Neural cell (in vitro differentiated cells): ENCODE results near the gene SPAG16. TPM values are rescaled to one million over a fixed set of nuclear protein-coding genes. Genes with fewer than 3 reads are reported as not detected.

Experiments
- H2AFZ ChIP-seq: fragments of 200-600, 300-800 bp; sonication (generic), shearing (Covaris generic); 2 replicates; pipeline ENCODE4 v1.6.0; 2014; ENCODE audit warnings: low read depth, mild to moderate bottlenecking, antibody characterized with exemption, low read length, moderate library complexity
- H3F3A ChIP-seq: fragments of 200-600 bp; shearing (Covaris generic); 2 replicates; pipeline ENCODE4 v1.6.1; 2016; ENCODE audit warnings: mild to moderate bottlenecking, moderate library complexity, mixed read lengths, antibody characterized with exemption, low read length; ENCODE audit not compliant: insufficient read depth, poor library complexity, severe bottlenecking
- H3K27ac ChIP-seq: fragments of 200-600, 300-800 bp; sonication (generic), shearing (Covaris generic); 2 replicates; pipeline ENCODE4 v1.5.1; 2014; ENCODE audit warnings: mild to moderate bottlenecking, low read length, moderate library complexity
- H3K27me3 ChIP-seq: fragments of 300-800, 200-600 bp; sonication (generic), shearing (Covaris generic); 2 replicates; pipeline ENCODE4 v1.6.0; 2014; ENCODE audit warnings: mild to moderate bottlenecking, low read depth, low read length, moderate library complexity; ENCODE audit not compliant: insufficient read depth
- H3K36me3 ChIP-seq: fragments of 300-800, 200-600 bp; sonication (generic), shearing (Covaris generic); 2 replicates; pipeline ENCODE4 v1.5.1; 2014; ENCODE audit warnings: mild to moderate bottlenecking, antibody characterized with exemption, low read length, moderate library complexity; ENCODE audit not compliant: insufficient read depth
- H3K4me2 ChIP-seq: fragments of 300-800, 200-600 bp; sonication (generic), shearing (Covaris generic); 2 replicates; pipeline ENCODE4 v1.6.0; 2014; ENCODE audit warnings: mild to moderate bottlenecking, low read length
- H3K4me3 ChIP-seq: fragments of 300-800, 200-600 bp; sonication (generic), shearing (Covaris generic); 2 replicates; pipeline ENCODE4 v1.5.1; 2014; ENCODE audit warnings: mild to moderate bottlenecking, low read length, moderate library complexity
- H3K79me2 ChIP-seq: fragments of 200-600 bp; shearing (Covaris generic); replicated peaks from 2 replicates; pipeline ENCODE4 v1.6.0; 2014; ENCODE audit warnings: mild to moderate bottlenecking, low read length, moderate library complexity; ENCODE audit not compliant: insufficient read depth
- H3K9ac ChIP-seq: fragments of 300-800, 200-600 bp; sonication (generic), shearing (Covaris generic); 2 replicates; pipeline ENCODE4 v1.6.1; 2016; ENCODE audit warnings: mild to moderate bottlenecking, low read length, mixed read lengths
- H3K9me2 ChIP-seq: fragments of 200-600 bp; shearing (Covaris generic); 2 replicates; pipeline ENCODE4 v1.6.1; 2016; ENCODE audit warnings: mild to moderate bottlenecking, low read length, mixed read lengths; ENCODE audit not compliant: insufficient read depth
- H3K9me3 ChIP-seq: fragments of 200-600, 300-800 bp; sonication (generic), shearing (Covaris generic); 2 replicates; pipeline ENCODE4 v1.6.1; 2016; ENCODE audit warnings: mild to moderate bottlenecking, mixed run types, low read length, moderate library complexity, mixed read lengths
- H4K20me1 ChIP-seq: fragments of 200-600 bp; shearing (Covaris generic); 2 replicates; pipeline ENCODE4 v1.6.1; 2016; ENCODE audit warnings: mild to moderate bottlenecking, mixed run types; ENCODE audit not compliant: insufficient read depth
- EP300 ChIP-seq: fragments of 450-650 bp; conservative IDR thresholded peaks from 2 replicates; pipeline ENCODE4 v1.6.1; 2014; ENCODE audit warnings: antibody characterized with exemption, mild to moderate bottlenecking, moderate library complexity; ENCODE audit not compliant: poor library complexity, severe bottlenecking
- EZH2 ChIP-seq: fragments of 200-600, 300-800 bp; shearing (Covaris generic), sonication (generic); IDR thresholded peaks from 2 replicates; pipeline ENCODE4 v1.6.1; 2014; ENCODE audit warnings: antibody characterized with exemption, low read length, borderline replicate concordance, mild to moderate bottlenecking; ENCODE audit not compliant: insufficient read depth, poor library complexity, severe bottlenecking
- MXI1 ChIP-seq: fragments of 450-650 bp; conservative IDR thresholded peaks from 2 replicates; pipeline ENCODE4 v1.6.1; 2014; ENCODE audit warnings: antibody characterized with exemption, mild to moderate bottlenecking; ENCODE audit not compliant: poor library complexity, severe bottlenecking
- POLR2AphosphoS5 ChIP-seq: IDR thresholded peaks from 2 replicates; pipeline ENCODE4 v1.6.1; 2012
- RAD21 ChIP-seq: fragments of 450-650 bp; conservative IDR thresholded peaks from 2 replicates; pipeline ENCODE4 v1.6.1; 2014; ENCODE audit warnings: antibody characterized with exemption, mild to moderate bottlenecking, moderate library complexity
- SMC3 ChIP-seq: fragments of 450-650 bp; conservative IDR thresholded peaks from 2 replicates; pipeline ENCODE4 v1.6.1; 2014; ENCODE audit warnings: antibody characterized with exemption, mild to moderate bottlenecking, moderate library complexity; ENCODE audit not compliant: poor library complexity
- TAF1 ChIP-seq: IDR thresholded peaks from 2 replicates; pipeline ENCODE4 v1.6.1; 2012; ENCODE audit warnings: low read depth
- polyA plus RNA-seq: library from polyadenylated mRNA; depleted of rRNA; stranded (reverse); fragments of >200 nt; gene quantifications from 2 replicates; pipeline ENCODE4 v1.2.3, GENCODE V29; 2014
- TF ChIP-seq, protein P1 (sequence below): IDR thresholded peaks from 2 replicates; pipeline ENCODE4 v1.6.1; 2012; ENCODE audit warnings: borderline replicate concordance
- TF ChIP-seq, protein P2 (sequence below): fragments of 450-650 bp; IDR thresholded peaks from 2 replicates; pipeline ENCODE4 v1.5.1; 2014; ENCODE audit warnings: antibody characterized with exemption, mild to moderate bottlenecking, moderate library complexity; ENCODE audit not compliant: poor library complexity, severe bottlenecking

Gene SPAG16
- polyA plus RNA-seq, 1 donor from 2014 or later, result 75.4 TPM

DNA sequence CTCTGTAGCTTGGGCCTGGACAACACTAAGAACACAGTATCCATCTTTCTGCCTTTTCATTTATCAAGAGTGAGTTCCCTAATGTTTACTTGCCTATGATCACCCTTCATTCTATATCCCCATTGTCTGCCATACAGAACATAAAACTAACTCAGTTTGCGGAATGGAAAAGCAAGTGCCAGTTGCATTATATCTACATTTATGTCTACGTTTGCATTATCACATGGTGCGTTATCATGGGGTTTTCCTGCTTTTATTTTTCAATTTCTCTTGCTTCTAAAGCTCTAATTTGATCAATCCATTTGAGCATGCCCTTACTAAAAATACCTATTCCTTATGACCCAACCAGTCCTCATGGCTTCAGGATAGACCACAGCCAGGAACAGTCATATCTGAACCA is 704.9 kb downstream of the SPAG16 start:
- H3K4me2 ChIP-seq, result no peak overlapping the region
- H4K20me1 ChIP-seq, result no peaks in the 10 kb centered on the region
- no peaks in the 10 kb centered on the region for H3K79me2 ChIP-seq
- no peaks in the 10 kb centered on the region for H3F3A ChIP-seq
- no peak overlapping the region for H3K27ac ChIP-seq
- H3K27me3 ChIP-seq, result no peaks in the 10 kb centered on the region
- H3K9me3 ChIP-seq, result no peaks in the 10 kb centered on the region
- TF ChIP-seq EZH2 (no peak), SMC3 (no peak), RAD21 (no peak), TAF1 (no peak), MXI1 (no peak), POLR2AphosphoS5 (no peak), EP300 (no peak)
- TF ChIP-seq, protein P1, sequence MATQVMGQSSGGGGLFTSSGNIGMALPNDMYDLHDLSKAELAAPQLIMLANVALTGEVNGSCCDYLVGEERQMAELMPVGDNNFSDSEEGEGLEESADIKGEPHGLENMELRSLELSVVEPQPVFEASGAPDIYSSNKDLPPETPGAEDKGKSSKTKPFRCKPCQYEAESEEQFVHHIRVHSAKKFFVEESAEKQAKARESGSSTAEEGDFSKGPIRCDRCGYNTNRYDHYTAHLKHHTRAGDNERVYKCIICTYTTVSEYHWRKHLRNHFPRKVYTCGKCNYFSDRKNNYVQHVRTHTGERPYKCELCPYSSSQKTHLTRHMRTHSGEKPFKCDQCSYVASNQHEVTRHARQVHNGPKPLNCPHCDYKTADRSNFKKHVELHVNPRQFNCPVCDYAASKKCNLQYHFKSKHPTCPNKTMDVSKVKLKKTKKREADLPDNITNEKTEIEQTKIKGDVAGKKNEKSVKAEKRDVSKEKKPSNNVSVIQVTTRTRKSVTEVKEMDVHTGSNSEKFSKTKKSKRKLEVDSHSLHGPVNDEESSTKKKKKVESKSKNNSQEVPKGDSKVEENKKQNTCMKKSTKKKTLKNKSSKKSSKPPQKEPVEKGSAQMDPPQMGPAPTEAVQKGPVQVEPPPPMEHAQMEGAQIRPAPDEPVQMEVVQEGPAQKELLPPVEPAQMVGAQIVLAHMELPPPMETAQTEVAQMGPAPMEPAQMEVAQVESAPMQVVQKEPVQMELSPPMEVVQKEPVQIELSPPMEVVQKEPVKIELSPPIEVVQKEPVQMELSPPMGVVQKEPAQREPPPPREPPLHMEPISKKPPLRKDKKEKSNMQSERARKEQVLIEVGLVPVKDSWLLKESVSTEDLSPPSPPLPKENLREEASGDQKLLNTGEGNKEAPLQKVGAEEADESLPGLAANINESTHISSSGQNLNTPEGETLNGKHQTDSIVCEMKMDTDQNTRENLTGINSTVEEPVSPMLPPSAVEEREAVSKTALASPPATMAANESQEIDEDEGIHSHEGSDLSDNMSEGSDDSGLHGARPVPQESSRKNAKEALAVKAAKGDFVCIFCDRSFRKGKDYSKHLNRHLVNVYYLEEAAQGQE, result no peak
- TF ChIP-seq, protein P2, sequence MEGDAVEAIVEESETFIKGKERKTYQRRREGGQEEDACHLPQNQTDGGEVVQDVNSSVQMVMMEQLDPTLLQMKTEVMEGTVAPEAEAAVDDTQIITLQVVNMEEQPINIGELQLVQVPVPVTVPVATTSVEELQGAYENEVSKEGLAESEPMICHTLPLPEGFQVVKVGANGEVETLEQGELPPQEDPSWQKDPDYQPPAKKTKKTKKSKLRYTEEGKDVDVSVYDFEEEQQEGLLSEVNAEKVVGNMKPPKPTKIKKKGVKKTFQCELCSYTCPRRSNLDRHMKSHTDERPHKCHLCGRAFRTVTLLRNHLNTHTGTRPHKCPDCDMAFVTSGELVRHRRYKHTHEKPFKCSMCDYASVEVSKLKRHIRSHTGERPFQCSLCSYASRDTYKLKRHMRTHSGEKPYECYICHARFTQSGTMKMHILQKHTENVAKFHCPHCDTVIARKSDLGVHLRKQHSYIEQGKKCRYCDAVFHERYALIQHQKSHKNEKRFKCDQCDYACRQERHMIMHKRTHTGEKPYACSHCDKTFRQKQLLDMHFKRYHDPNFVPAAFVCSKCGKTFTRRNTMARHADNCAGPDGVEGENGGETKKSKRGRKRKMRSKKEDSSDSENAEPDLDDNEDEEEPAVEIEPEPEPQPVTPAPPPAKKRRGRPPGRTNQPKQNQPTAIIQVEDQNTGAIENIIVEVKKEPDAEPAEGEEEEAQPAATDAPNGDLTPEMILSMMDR, result no peak
- H3K9me2 ChIP-seq, result no peaks in the 10 kb centered on the region
- no peaks in the 10 kb centered on the region for H3K36me3 ChIP-seq
- no peak overlapping the region for H3K4me3 ChIP-seq
- H3K9ac ChIP-seq, result no peak overlapping the region
- no peak overlapping the region for H2AFZ ChIP-seq

- Histone ChIP-seq H3K9me2 (no peaks in the 10 kb centered on the region), H3K9ac (no peak overlapping the region), H3K4me3 (no peak overlapping the region), H3K9me3 (no peaks in the 10 kb centered on the region), H3F3A (no peaks in the 10 kb centered on the region), H3K79me2 (no peaks in the 10 kb centered on the region), H3K27ac (no peak overlapping the region), H3K4me2 (no peak overlapping the region), H3K36me3 (no peaks in the 10 kb centered on the region), H3K27me3 (no peaks in the 10 kb centered on the region), H2AFZ (no peak overlapping the region), H4K20me1 (no peaks in the 10 kb centered on the region)
- no peak for TF ChIP-seq SMC3
- no peak for TF ChIP-seq EZH2
- TF ChIP-seq, protein P1, result no peak
- TF ChIP-seq POLR2AphosphoS5, result no peak
- TF ChIP-seq MXI1, result no peak
- TF ChIP-seq TAF1, result no peak
- TF ChIP-seq EP300, result no peak
- TF ChIP-seq RAD21, result no peak
- TF ChIP-seq, protein P2, result no peak
Observed at GRCh38 chr2:213991453-213992108, 707.3 kb downstream of the SPAG16 start.
